Mesothelial cell of epicardium (in vitro differentiated cells): Measurements from ENCODE around the gene ST7L. TPM values are rescaled to one million over a fixed set of nuclear protein-coding genes. Genes with fewer than 3 reads are reported as not detected.
"Not testable (repeated sequence)": the region's sequence is repeated elsewhere in the genome, so short reads cannot be mapped to it uniquely, and the experiment has no call there.

ENCODE experiments used
- DNase-seq, 2 experiments: peaks; one replicate each; pipeline ENCODE4 v3.0.0; 2021; ENCODE audit warnings: low spot score in 2 of 2; ENCODE audit not compliant: unreplicated experiment in 2 of 2
- H3K27ac Mint-ChIP-seq: 2 replicates; pipeline ENCODE4 v1.8.0; 2021; ENCODE audit warnings: mixed read lengths
- H3K27me3 Mint-ChIP-seq: 2 replicates; pipeline ENCODE4 v1.8.0; 2021; ENCODE audit warnings: low read depth, mixed read lengths
- H3K36me3 Mint-ChIP-seq: 2 replicates; pipeline ENCODE4 v1.8.0; 2021; ENCODE audit warnings: mixed read lengths
- H3K4me1 Mint-ChIP-seq: 2 replicates; pipeline ENCODE4 v1.8.0; 2021; ENCODE audit warnings: mixed read lengths
- H3K4me3 Mint-ChIP-seq: 2 replicates; pipeline ENCODE4 v1.8.0; 2021; ENCODE audit warnings: mild to moderate bottlenecking, moderate library complexity, mixed read lengths
- H3K9me3 Mint-ChIP-seq: 2 replicates; pipeline ENCODE4 v1.8.0; 2021; ENCODE audit warnings: mixed read lengths
- total RNA-seq: library from RNA; stranded (reverse); gene quantifications from 3 replicates; pipeline ENCODE4 v1.2.1, GENCODE V29; 2021
- TF ChIP-seq, protein P1 (sequence below): fragments of 200-600 bp; sonication (generic); IDR thresholded peaks from one replicate; pipeline ENCODE4 v1.5.0; 2021; ENCODE audit warnings: antibody characterized with exemption; ENCODE audit not compliant: unreplicated experiment

The ST7L gene
- total RNA-seq, 1 donor from 2014 or later: 27.6 TPM

DNA sequence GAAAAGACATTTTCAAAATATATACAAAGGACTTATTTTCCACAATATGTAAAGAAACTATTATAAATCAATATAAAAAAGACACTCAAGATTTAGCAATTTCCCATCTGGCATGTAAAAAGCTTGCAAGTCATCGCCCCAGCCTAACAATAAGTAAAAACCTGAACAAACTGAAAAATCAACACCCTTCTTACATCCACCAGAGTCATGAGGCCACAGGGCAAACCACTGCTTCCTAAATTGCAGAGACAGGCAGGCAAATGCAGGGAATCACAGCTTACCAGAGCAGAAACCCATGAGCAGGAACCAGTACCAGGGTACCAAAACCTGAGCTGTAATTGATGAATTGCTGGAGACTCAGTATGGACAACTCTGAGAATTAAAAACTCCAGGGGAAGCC lies 126.9 kb downstream of the ST7L start:
- H3K4me3 Mint-ChIP-seq: no peak overlapping the region
- TF ChIP-seq, protein P1, sequence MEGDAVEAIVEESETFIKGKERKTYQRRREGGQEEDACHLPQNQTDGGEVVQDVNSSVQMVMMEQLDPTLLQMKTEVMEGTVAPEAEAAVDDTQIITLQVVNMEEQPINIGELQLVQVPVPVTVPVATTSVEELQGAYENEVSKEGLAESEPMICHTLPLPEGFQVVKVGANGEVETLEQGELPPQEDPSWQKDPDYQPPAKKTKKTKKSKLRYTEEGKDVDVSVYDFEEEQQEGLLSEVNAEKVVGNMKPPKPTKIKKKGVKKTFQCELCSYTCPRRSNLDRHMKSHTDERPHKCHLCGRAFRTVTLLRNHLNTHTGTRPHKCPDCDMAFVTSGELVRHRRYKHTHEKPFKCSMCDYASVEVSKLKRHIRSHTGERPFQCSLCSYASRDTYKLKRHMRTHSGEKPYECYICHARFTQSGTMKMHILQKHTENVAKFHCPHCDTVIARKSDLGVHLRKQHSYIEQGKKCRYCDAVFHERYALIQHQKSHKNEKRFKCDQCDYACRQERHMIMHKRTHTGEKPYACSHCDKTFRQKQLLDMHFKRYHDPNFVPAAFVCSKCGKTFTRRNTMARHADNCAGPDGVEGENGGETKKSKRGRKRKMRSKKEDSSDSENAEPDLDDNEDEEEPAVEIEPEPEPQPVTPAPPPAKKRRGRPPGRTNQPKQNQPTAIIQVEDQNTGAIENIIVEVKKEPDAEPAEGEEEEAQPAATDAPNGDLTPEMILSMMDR: no peak
- H3K9me3 Mint-ChIP-seq: no peaks in the 10 kb centered on the region
- peaks cover 14% of the 10 kb centered on the region for H3K27me3 Mint-ChIP-seq
- H3K27ac Mint-ChIP-seq: no peak overlapping the region
- no peaks in the 10 kb centered on the region for H3K36me3 Mint-ChIP-seq
- DNase-seq: no peak
- no peaks in the 10 kb centered on the region for H3K4me1 Mint-ChIP-seq

DNA sequence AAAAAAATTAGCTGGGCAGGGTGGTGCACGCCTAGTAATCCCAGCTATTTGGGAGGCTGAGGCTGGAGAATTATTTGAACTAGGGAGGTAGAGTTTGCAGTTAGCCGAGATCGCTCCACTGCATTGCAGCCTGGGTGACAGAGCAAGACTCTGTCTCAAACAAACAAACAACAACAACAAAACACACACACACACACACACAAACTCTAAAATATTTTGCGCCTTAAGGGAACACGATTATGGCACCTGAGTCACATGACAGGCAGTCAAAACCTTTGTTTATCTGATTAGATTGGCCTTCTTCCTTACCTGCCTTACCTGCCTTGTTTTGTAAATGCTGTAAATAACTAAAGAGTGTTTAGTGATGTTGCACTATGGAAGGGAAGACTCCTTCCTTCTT lies 130.8 kb downstream of the ST7L start:
- Mint-ChIP-seq H3K36me3 (no peaks in the 10 kb centered on the region), H3K9me3 (no peaks in the 10 kb centered on the region), H3K4me3 (no peak overlapping the region), H3K27me3 (peaks cover 1% of the 10 kb centered on the region), H3K4me1 (no peaks in the 10 kb centered on the region), H3K27ac (no peak overlapping the region)
- DNase-seq: no peak
- TF ChIP-seq, protein P1: no peak

- not testable (repeated sequence) for H3K4me3 Mint-ChIP-seq, H3K27me3 Mint-ChIP-seq, H3K36me3 Mint-ChIP-seq, H3K4me1 Mint-ChIP-seq, H3K27ac Mint-ChIP-seq, DNase-seq, H3K9me3 Mint-ChIP-seq
Observed at GRCh38 chr1:112487686-112488085, 131.3 kb downstream of the ST7L start.

DNA sequence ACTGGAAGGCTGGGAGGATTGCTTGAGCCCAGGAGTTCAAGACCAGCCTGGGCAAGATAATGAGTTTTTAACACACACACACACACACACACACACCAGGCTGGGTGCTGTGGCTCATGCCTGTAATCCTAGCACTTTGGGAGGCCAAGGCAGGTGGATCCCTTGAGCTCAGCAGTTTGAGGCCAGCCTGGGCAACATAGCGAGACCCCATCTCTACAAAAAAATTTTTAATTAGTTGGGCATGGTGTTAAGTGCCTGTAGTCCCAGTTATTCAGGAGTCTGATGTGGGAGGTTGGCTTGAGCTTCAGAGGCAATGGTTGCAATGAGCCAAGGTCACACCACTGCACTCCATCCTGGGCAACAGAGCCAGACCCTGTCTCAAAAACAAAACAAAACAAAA lies 132.9 kb downstream of the ST7L start:
- not testable (repeated sequence) for H3K4me1 Mint-ChIP-seq, DNase-seq, H3K36me3 Mint-ChIP-seq, H3K27me3 Mint-ChIP-seq, H3K4me3 Mint-ChIP-seq, H3K27ac Mint-ChIP-seq, H3K9me3 Mint-ChIP-seq

DNA sequence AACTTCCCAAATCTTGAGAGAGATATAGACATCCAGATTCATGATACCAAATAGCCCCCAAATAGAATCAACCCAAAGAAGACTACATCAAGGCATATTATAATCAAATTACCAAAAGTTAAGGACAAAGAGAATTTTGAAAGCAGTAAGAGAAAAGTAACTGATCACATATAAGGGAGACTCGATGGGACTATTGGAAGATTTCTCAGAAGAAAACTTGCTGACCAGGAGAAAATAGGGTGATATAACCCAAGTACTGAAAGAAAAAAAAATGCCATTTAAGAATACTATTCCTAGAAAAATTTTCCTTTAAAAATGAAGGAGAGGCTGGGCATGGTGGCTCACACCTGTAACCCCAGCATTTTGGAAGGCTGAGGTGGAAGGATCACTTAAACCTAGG lies 140.6 kb downstream of the ST7L start:
- Mint-ChIP-seq H3K27ac (no peak overlapping the region), H3K36me3 (peaks cover 19% of the 10 kb centered on the region), H3K27me3 (no peaks in the 10 kb centered on the region), H3K4me1 (no peaks in the 10 kb centered on the region), H3K9me3 (peaks cover 44% of the 10 kb centered on the region), H3K4me3 (no peak overlapping the region)
- TF ChIP-seq, protein P1: no peak
- DNase-seq: no peak

GRCh38 chr1:112477550-112477949 lies 141.4 kb downstream of the ST7L start:
- Mint-ChIP-seq H3K36me3 (peaks cover 19% of the 10 kb centered on the region), H3K4me1 (no peaks in the 10 kb centered on the region), H3K4me3 (no peak overlapping the region), H3K27me3 (no peaks in the 10 kb centered on the region), H3K9me3 (peaks cover 44% of the 10 kb centered on the region), H3K27ac (no peak overlapping the region)
- TF ChIP-seq, protein P1: no peak
- no peak for DNase-seq

Other genes with a start within 250 kb of the ST7L start
- 63.2 to 65.4 TPM (median 64.9 TPM) in 3 replicates for gene CTTNBP2NL, start 222.9 kb downstream of the ST7L start, total RNA-seq
- 146 to 165 TPM (median 151 TPM) in 3 replicates for gene WNT2B, start 110.2 kb downstream of the ST7L start, total RNA-seq
- gene CAPZA1, start 691 bp upstream of the ST7L start, total RNA-seq: 109 to 118 TPM (median 116 TPM) in 3 replicates
- gene MOV10, start 55.5 kb upstream of the ST7L start, total RNA-seq: 145 to 163 TPM (median 154 TPM) in 3 replicates
- 159 to 163 TPM (median 162 TPM) in 3 replicates for gene RHOC, start 88.0 kb upstream of the ST7L start, total RNA-seq
- gene PPM1J, start 96.2 kb upstream of the ST7L start, total RNA-seq: 4.3 to 4.7 TPM (median 4.4 TPM) in 3 replicates